ENCODE measurements around the gene GPHA2.

GPHA2 gene

DNA sequence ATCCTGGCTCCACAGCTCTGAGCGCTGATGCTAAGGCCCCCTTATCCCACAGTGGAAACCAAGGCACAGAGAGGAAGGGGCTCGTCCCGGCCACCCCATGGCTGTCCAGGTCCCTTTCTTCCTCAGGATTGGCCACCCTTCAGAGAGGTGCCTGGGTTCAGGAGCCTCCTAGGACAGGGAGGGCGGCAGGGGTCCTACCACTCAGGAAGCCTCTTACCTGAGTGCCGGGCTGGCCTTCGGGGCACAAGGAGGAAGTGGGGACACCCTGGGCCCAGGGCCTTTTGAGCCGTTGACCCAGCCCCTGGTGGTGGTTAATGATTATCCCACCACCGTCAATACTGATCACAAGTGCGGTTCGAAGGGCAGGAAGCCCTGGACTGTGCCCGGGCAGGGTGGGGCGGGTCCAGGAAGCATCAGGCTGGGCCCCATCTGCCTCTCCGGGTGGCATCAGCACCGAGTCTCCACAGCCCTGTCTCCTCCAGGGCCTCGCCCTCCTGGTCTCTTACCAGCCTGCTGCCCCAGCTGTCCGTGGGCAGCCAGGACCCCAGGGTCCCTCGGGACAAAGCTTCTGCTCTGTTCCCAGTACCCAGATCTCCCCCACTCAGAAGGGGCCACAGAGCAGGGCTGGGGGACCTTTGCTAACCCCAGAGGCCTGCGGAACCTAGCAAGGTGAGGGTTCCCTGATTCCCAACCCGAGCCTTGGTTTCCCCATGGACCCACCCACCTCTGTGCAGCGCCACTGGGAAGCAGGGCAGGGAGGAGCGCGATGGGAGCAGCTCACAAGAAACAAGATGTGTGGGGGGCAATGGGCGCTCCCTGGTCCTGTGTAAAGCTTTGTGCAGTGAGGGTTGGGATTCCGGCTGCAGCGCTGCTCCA is 42.3 kb downstream of the GPHA2 start:
- no peak overlapping the region for H3K27ac ChIP-seq

DNA sequence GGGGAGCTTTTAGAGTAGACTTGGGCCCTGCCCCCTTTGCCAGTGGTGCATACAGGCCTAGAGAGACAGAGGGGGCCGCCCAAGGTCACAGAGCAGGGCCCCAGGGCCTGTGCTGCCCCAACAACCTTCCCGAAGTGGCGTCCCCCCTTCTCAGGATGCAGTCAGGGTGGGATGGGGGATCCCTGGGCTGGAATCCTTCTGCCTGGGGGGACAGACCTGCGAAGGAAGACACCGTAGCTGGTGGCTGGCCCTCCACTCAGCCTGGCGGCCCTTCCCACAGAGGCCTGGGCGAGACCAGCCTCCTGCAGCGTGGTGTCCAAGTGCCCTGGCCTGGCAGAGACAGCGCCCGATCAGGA is 42.9 kb downstream of the GPHA2 start:
- no peak for DNase-seq (ENCODE audit: low read depth, low spot score)
- no peak overlapping the region for H3K27ac ChIP-seq

More for the DNA sequence above, 42.3 kb downstream of the GPHA2 start:
- no peak for DNase-seq (ENCODE audit: low read depth, low spot score)

- H3K27ac ChIP-seq: no peak overlapping the region
- DNase-seq (ENCODE audit: low read depth, low spot score): no peak
These were observed 43.3 kb downstream of the GPHA2 start for GRCh38 chr11:64892411-64892831.

DNA sequence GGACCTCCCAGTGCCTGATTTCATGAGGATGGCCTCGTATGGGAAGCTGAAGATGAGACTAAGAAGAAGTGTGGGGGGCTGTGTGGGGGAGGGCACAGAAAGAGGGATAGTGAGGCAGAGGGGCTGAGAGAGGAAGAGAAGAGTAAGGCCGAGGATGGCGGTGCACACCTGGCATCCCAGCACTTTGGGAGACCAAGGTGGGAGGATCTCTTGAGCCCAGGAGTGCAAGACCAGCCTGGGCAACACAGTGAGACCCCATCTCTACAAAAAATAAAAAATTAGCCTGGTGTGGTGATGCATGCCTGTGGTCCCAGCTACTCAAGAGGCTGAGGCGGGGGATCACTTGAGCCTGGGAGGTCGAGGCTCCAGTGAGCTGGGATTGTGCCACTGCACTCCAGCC is 43.8 kb downstream of the GPHA2 start:
- no peak overlapping the region for H3K27ac ChIP-seq

GRCh38 chr11:64891215-64891848 is 44.4 kb downstream of the GPHA2 start:
- DNase-seq (ENCODE audit: low read depth, low spot score): no peak
- H3K27ac ChIP-seq: no peak overlapping the region

More for the DNA sequence above, 43.8 kb downstream of the GPHA2 start:
- DNase-seq (ENCODE audit: low read depth, low spot score): no peak

- H3K27ac ChIP-seq: no peak overlapping the region
- no peak for DNase-seq (ENCODE audit: low read depth, low spot score)
These were observed 45.2 kb downstream of the GPHA2 start for GRCh38 chr11:64890522-64890939.

GRCh38 chr11:64888729-64889511 is 46.8 kb downstream of the GPHA2 start:
- no peak for DNase-seq (ENCODE audit: low read depth, low spot score)
- H3K27ac ChIP-seq: no peak overlapping the region

DNA sequence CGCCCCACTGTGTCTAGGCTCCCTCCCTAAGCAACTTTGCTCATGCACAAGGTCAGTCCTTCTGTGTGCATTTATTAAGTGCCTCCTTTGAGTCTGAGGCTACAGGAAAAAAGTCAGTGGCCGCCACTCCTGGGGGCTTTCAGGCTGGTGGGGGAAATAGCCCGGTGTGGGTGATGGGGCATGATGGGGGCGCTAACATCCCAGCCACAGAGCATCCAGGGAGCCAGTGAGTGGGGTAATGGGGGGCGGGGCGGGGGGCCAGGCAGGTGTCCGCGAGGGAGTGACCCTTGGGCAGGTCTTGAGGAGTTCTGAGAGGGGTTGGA is 47.3 kb downstream of the GPHA2 start:
- DNase-seq (ENCODE audit: low read depth, low spot score): no peak
- H3K27ac ChIP-seq: no peak overlapping the region

DNA sequence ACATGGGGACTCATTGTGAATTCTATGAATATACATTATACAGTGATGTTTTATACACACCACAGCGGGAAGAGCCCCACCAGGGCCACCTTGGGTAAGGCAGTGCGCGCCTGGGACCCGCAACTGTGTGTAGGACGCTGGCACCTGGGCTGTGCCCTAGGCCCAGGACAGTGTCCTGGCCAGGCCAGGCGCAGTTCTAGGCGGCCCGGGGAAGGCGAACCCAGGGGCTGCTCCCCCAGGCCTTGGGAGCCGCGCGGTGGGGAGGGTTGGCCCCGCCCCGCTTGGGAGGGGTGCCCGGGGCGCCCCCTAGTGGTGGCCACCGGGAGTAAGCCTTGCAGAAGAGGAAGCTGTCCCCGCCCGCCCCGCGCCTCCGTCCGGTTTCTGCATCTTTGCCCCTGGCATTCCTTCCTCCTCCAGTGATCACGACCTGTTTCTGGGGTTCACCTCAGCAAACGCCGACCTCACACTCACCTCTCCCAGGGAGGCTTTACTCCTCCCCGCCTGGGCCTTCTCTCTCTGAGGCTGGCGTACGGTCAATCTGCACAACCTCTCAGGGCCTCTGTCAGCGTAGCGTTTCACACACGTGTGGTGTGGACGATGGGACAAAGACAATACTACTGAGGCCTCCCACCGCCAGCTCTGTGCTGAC is 47.8 kb downstream of the GPHA2 start:
- H3K27ac ChIP-seq: no peak overlapping the region
- no peak for DNase-seq (ENCODE audit: low read depth, low spot score)

GRCh38 chr11:64887234-64887756 is 48.4 kb downstream of the GPHA2 start:
- H3K27ac ChIP-seq: no peak overlapping the region
- no peak for DNase-seq (ENCODE audit: low read depth, low spot score)

DNA sequence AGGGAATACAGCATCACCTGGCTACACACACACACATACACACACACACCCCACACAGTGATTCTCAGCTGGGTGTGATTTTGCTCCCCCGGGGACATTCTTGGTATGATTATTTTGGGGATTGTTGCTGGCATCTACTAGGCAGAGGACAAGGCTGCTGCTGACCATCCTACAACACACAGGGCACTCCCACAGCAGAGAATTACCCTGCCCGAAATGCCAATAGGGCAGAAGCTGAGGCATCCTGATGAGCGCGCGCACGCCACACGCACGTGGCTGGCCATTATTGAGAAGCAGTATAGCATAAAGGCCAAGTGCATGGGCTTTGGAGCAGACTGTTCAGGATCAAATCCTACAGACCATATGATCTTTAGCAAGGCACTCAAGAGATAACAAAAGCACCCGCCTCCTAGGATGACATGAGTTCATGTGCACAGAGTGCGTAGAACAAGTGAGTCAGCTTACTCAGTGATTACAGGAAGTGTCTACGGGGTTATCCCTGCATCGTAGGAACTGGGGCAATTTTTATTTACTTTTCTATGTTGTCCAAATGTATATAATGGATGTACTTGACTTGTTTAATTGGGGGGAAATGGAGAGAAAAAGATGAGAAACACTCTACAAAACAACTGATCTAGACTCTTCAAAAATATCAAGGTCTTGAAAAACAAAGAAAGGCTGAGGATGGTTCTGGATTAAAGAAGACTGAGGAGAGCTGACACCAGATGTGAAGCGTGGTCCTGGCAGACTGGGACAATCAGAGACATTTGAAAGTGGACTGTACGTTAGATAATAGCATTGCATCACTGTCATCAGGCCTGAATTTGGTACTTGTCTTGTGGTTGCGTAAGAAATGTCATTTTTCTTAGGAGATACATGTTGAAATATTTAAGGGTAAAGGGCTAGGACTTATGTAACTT is 50.1 kb downstream of the GPHA2 start:
- H3K27ac ChIP-seq: peak overlapping the region; percentile 40
- no peak for DNase-seq (ENCODE audit: low read depth, low spot score)
